NCI-H2081 treated with DMSO at 0.1 percent for 48 hours (cell line): Measurements from ENCODE around the gene SAE1.

Experiments
- DNase-seq: peaks from one replicate; lab custom pipeline; 2025; lab: John Stamatoyannopoulos, UW

The SAE1 gene

DNA sequence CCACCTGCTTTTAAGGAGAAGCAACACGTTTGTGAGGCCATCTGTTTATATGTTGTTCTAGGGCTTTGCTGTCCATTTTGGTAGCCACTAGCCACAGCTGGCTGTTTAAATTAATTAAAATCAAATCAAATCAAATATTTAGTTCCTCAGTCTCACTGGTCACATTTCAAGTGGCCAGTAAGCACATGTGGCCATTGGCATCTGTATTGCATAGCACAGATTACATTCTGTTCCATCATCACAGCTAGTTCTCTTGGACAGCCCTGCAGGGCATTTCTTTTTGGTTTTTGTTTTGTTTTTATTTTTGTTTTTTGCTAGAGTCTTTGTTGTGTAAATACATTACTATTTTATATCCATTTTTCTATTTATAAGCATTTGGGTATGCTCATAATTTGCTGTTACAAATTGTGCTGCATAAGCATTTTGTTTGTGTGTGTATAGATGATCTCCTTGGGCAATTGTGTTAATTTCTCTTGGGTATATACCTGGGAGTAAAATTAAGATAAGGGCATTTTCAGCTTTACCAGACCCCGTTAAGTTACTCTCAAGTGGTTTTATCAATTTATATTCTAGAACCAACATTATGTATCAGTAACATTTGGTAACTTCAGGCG lies 31.3 kb downstream of the SAE1 start:
- DNase-seq: no peak

DNA sequence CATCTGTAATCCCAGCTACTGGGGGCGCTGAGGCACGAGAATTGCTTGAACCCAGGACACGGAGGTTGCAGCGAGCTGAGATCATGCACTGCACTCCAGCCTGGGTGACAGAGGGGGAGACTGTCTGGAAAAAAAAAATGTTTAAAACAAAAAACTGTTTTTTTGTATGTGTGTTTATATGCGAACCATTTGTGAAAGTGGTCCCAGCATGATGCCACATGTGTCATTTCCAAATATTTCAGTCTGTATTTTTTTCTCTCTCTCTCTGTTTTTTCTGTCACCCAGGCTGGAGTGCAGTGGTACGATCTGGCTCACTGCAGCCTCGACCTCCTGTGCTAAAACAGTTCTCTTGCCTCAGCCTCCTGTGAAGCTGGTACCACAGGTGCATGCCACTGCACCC lies 37.4 kb downstream of the SAE1 start:
- DNase-seq: no peak

- DNase-seq: no peak
These were observed 42.2 kb downstream of the SAE1 start for GRCh38 chr19:47172666-47173455.

GRCh38 chr19:47176071-47176626 lies 45.5 kb downstream of the SAE1 start:
- DNase-seq: no peak

DNA sequence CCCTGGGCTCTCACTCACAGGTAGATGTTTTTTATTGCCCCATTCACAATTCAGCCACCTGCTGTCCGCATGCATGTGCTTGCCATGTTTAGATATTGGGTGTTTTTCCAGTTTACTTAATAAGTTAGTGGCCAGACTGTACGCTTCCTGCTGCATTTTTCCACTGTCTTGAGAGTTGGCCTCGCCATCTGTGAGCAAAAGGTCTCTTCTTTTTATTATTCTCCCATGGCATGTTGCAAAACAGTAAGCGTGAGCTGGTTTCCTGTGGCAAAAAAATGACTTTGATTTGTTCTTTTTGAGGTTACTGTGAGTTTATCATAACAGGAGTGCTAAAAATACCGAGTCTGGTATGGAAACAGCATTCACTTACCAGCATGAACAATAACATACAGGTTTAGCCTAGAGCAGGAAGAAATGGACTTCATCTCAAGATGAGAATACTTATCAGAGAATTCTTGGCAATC lies 46.0 kb downstream of the SAE1 start:
- no peak for DNase-seq

GRCh38 chr19:47179653-47180310 lies 49.1 kb downstream of the SAE1 start:
- DNase-seq: no peak

- no peak for DNase-seq
These were observed 53.0 kb downstream of the SAE1 start for GRCh38 chr19:47183601-47184000.

- DNase-seq: no peak
These were observed 56.1 kb downstream of the SAE1 start for GRCh38 chr19:47186446-47187334.

- DNase-seq: no peak
These were observed 56.7 kb downstream of the SAE1 start for GRCh38 chr19:47187335-47187655.

- no peak for DNase-seq
These were observed 57.2 kb downstream of the SAE1 start for GRCh38 chr19:47187797-47188196.

DNA sequence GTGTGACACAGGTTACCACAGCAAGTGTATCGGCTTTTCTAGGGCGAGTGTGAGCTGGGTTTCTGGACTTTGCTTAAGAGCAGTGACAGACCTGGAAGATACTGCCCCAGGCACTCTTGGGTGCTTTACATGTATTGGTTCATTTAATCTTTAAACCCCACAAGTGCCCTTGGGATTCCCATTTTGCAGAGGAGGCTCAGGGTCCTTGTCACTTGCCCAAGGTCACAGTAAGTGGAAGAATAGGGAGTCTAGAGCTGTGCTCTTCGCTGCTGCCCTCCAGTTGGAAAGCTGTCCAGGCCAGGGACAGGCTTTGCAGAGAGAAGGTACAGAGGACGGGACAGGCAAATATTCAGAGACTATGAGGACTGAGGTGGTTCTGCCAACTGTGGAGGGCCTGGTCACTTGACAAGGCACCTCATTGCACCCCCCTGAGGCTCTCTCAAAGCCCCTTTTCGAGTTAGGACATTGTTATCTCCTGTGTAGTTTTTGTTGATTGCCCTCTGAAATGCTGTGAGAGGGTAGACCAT lies 57.9 kb downstream of the SAE1 start:
- no peak for DNase-seq

GRCh38 chr19:47190167-47190727 lies 59.6 kb downstream of the SAE1 start:
- no peak for DNase-seq

DNA sequence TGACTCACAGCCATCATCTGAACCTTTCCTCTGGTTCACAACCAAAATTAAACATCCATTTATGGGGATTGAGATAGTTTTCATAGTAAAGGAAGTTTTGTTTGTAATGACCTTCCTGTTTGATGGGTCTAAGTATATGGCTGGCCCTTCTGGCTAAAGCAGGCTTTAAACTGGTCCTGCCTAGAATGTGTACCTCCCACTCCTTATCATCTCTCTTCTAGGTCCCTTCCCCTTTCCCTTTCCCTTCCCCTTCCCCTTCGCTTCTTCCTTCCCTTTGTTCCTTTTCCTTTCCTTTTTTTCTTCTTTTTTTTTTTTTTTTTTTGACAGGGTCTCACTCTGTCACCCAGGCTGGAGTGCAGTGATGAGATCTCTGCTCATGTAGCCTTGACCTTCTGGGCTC lies 64.8 kb downstream of the SAE1 start:
- DNase-seq: no peak

DNA sequence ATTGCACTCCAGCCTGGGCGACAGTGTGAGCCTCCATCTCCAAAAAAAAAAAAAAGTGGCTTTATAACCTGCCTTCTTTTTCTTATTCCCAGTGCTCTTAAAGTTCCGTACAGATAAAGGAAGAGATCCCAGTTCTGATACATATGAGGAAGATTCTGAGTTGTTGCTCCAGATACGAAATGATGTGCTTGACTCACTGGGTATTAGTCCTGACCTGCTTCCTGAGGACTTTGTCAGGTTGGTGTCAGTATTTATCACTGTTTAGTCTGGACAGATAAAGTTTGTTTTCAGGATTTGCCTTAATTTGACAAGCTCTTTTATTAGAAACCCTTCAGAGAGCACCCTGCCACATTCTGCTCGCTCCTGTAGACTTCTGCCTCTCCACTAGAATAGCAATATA lies 66.5 kb downstream of the SAE1 start:
- no peak for DNase-seq

GRCh38 chr19:47200530-47200929 lies 69.9 kb downstream of the SAE1 start:
- no peak for DNase-seq

- no peak for DNase-seq
These were observed 72.6 kb downstream of the SAE1 start for GRCh38 chr19:47203254-47203653.

GRCh38 chr19:47209319-47210179 lies 78.9 kb downstream of the SAE1 start:
- no peak for DNase-seq

- DNase-seq: no peak
These were observed 79.5 kb downstream of the SAE1 start for GRCh38 chr19:47210180-47210490.

GRCh38 chr19:47210689-47211316 lies 80.2 kb downstream of the SAE1 start:
- DNase-seq: peak; percentile 8

DNA sequence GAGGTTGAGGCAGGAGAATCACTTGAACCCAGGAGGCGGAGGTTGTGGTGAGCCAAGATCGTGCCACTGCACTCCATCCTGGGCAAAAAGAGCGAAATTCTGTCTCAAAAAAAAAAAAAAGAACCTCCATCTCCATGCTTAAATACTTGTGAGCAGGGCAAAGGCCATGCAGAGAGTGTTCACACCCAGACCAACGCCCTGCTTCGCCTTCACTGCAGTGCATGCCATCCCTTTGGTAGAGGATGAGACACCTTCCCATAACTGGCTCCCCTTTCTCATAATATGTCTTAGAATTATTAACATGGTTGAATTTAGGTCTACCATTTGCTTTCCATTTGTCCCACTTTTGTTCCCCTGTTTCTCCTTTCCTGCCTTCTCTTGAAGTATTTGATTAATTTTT lies 84.9 kb downstream of the SAE1 start:
- no peak for DNase-seq
